Astrocyte (in vitro differentiated cells and primary cell): ENCODE results near the gene TGFB1. TPM values are rescaled to one million over a fixed set of nuclear protein-coding genes. Genes with fewer than 3 reads are reported as not detected.

ENCODE experiments used
- DNase-seq: peaks from one replicate; pipeline ENCODE4 v3.0.0-alpha.2; 2010; ENCODE audit warnings: low read depth
- FAIRE-seq: peaks from 2 replicates; lab custom pipeline; 2011; peaks lifted over from hg19 to GRCh38; lab: Jason Lieb, UNC
- H2AFZ ChIP-seq: 2 replicates; pipeline ENCODE4 v1.6.0; 2012; ENCODE audit warnings: low read depth, low read length, inconsistent platforms
- H3K27ac ChIP-seq: 2 replicates; pipeline ENCODE4 v1.5.1; 2011; ENCODE audit warnings: low read depth, low read length, inconsistent platforms
- H3K27me3 ChIP-seq: 2 replicates; pipeline ENCODE4 v1.6.0; 2011; ENCODE audit warnings: low read length, inconsistent platforms; ENCODE audit not compliant: insufficient read depth
- H3K36me3 ChIP-seq: 2 replicates; pipeline ENCODE4 v1.5.1; 2011; ENCODE audit warnings: low read length, inconsistent platforms; ENCODE audit not compliant: insufficient read depth
- H3K4me1 ChIP-seq: 2 replicates; pipeline ENCODE4 v1.5.1; 2011; ENCODE audit warnings: low read length, inconsistent platforms; ENCODE audit not compliant: insufficient read depth
- H3K4me2 ChIP-seq: 2 replicates; pipeline ENCODE4 v1.6.0; 2012; ENCODE audit warnings: low read length, inconsistent platforms
- H3K4me3 ChIP-seq: 2 replicates; pipeline ENCODE4 v1.5.1; 2011; ENCODE audit warnings: low read depth, mild to moderate bottlenecking, low read length, inconsistent platforms; ENCODE audit not compliant: insufficient read depth
- H3K79me2 ChIP-seq: 2 replicates; pipeline ENCODE4 v1.6.0; 2012; ENCODE audit warnings: mild to moderate bottlenecking, low read length, inconsistent platforms; ENCODE audit not compliant: insufficient read depth
- H3K9ac ChIP-seq: 2 replicates; pipeline ENCODE4 v1.6.0; 2012; ENCODE audit warnings: mild to moderate bottlenecking, low read length, inconsistent platforms
- H3K9me3 ChIP-seq: 2 replicates; pipeline ENCODE4 v1.5.1; 2012; ENCODE audit warnings: low read depth, mild to moderate bottlenecking, low read length, inconsistent platforms; ENCODE audit not compliant: insufficient read depth
- H4K20me1 ChIP-seq: 2 replicates; pipeline ENCODE4 v1.6.0; 2012; ENCODE audit warnings: low read length, inconsistent platforms; ENCODE audit not compliant: insufficient read depth
- H3K27ac Mint-ChIP-seq: one replicate; pipeline ENCODE4 v1.8.0; 2021; ENCODE audit warnings: mild to moderate bottlenecking, mixed read lengths; ENCODE audit not compliant: unreplicated experiment
- H3K27me3 Mint-ChIP-seq: one replicate; pipeline ENCODE4 v1.8.0; 2021; ENCODE audit warnings: low read depth, mixed read lengths; ENCODE audit not compliant: unreplicated experiment
- H3K36me3 Mint-ChIP-seq: one replicate; pipeline ENCODE4 v1.8.0; 2021; ENCODE audit warnings: low read depth, mixed read lengths; ENCODE audit not compliant: unreplicated experiment
- H3K4me1 Mint-ChIP-seq: one replicate; pipeline ENCODE4 v1.8.0; 2021; ENCODE audit warnings: low read depth, mixed read lengths; ENCODE audit not compliant: unreplicated experiment
- H3K4me3 Mint-ChIP-seq: one replicate; pipeline ENCODE4 v1.8.0; 2021; ENCODE audit warnings: mild to moderate bottlenecking, moderate library complexity, mixed read lengths; ENCODE audit not compliant: unreplicated experiment
- H3K9me3 Mint-ChIP-seq: one replicate; pipeline ENCODE4 v1.8.0; 2021; ENCODE audit warnings: mild to moderate bottlenecking, mixed read lengths; ENCODE audit not compliant: unreplicated experiment
- CTCF ChIP-seq: IDR thresholded peaks from 2 replicates; pipeline ENCODE4 v1.5.1; 2011; ENCODE audit warnings: low read depth, mild to moderate bottlenecking, inconsistent platforms, low read length, moderate library complexity; ENCODE audit not compliant: insufficient read depth
- EZH2 ChIP-seq: IDR thresholded peaks from 2 replicates; pipeline ENCODE4 v1.6.1; 2012; ENCODE audit warnings: mild to moderate bottlenecking, low read length, inconsistent platforms; ENCODE audit not compliant: insufficient read depth
- total RNA-seq: library from RNA; stranded (reverse); gene quantifications from 2 replicates; pipeline ENCODE4 v1.2.1, GENCODE V29; 2021

TGFB1 gene
- total RNA-seq, 1 donor from 2014 or later = 155 TPM

GRCh38 chr19:41399525-41399924 lies 45.8 kb upstream of the TGFB1 start:
- H3K79me2 ChIP-seq = peaks cover 19% of the 10 kb centered on the region
- H3K36me3 Mint-ChIP-seq = peaks cover 4% of the 10 kb centered on the region
- FAIRE-seq (no peak), DNase-seq (no peak)
- TF ChIP-seq CTCF (no peak), EZH2 (no peak)
- peaks cover 7% of the 10 kb centered on the region for H4K20me1 ChIP-seq
- H3K4me2 ChIP-seq = no peak overlapping the region
- no peak overlapping the region for H2AFZ ChIP-seq
- H3K36me3 ChIP-seq = no peaks in the 10 kb centered on the region
- H3K4me3 ChIP-seq = no peak overlapping the region
- H3K27ac ChIP-seq = no peak overlapping the region
- H3K9me3 ChIP-seq = no peaks in the 10 kb centered on the region
- H3K4me1 Mint-ChIP-seq = peaks cover 14% of the 10 kb centered on the region
- H3K27me3 Mint-ChIP-seq = no peaks in the 10 kb centered on the region
- H3K27ac Mint-ChIP-seq = no peak overlapping the region
- H3K27me3 ChIP-seq = no peaks in the 10 kb centered on the region
- H3K9me3 Mint-ChIP-seq = no peaks in the 10 kb centered on the region
- peak overlapping the region; percentile 96 for H3K4me3 Mint-ChIP-seq
- no peak overlapping the region for H3K9ac ChIP-seq
- peaks cover 15% of the 10 kb centered on the region for H3K4me1 ChIP-seq

DNA sequence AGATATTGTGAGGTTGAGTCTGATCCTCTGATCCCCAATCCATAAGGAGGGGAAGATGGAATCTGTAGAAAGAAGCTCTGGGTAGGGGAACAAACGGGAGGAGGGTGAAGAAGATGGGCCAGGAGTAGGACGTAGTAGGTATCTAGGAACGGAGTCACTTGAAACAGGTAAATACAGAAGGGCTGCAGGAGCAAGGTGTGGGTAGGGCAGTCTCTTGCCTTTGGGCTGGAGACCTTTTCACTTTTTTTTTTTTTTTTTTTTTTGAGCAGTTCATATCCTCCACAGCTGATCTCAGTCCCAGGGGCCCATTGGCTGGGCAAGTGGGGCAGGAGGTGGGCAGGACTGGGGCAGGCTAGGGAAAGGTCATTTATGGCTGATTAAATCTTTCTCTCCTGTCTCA lies 45.4 kb upstream of the TGFB1 start:
- H3K36me3 Mint-ChIP-seq = peaks cover 4% of the 10 kb centered on the region
- Histone ChIP-seq H3K4me1 (peaks cover 15% of the 10 kb centered on the region), H3K27ac (no peak overlapping the region), H3K4me2 (peak overlapping the region; percentile 97), H3K27me3 (no peaks in the 10 kb centered on the region), H2AFZ (no peak overlapping the region), H3K9ac (peak overlapping the region; percentile 99), H3K4me3 (no peak overlapping the region), H3K9me3 (no peaks in the 10 kb centered on the region), H3K36me3 (no peaks in the 10 kb centered on the region), H3K79me2 (peaks cover 19% of the 10 kb centered on the region), H4K20me1 (peaks cover 7% of the 10 kb centered on the region)
- peak overlapping the region; percentile 100 for H3K27ac Mint-ChIP-seq
- H3K4me3 Mint-ChIP-seq = peak overlapping the region; percentile 96
- H3K4me1 Mint-ChIP-seq = peaks cover 14% of the 10 kb centered on the region
- FAIRE-seq (no peak), DNase-seq (no peak)
- no peak for TF ChIP-seq CTCF
- TF ChIP-seq EZH2 = no peak
- H3K9me3 Mint-ChIP-seq = no peaks in the 10 kb centered on the region
- H3K27me3 Mint-ChIP-seq = no peaks in the 10 kb centered on the region

DNA sequence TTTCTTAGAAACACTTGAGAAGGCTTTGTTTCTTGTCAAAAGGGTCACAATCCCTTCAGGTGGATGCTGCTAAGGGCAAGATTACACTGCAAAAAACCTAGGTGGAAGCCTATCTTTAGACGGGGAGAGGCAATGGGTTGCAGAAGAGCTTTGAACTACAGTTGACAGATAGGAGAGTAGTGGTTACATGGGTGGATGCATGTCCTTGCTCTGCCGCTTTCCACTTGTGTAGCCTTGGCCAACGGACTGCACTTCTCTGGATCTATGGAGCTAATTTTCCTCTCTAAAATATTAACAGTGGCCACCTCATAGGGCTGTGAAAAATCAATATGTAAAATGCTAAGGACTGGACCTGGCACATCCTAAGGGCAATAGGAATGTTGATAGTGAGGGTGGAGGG lies 44.9 kb upstream of the TGFB1 start:
- FAIRE-seq = no peak
- H3K27me3 ChIP-seq = no peaks in the 10 kb centered on the region
- DNase-seq = no peak
- Mint-ChIP-seq H3K4me1 (peaks cover 14% of the 10 kb centered on the region), H3K27ac (peak overlapping the region; percentile 100), H3K27me3 (no peaks in the 10 kb centered on the region), H3K9me3 (no peaks in the 10 kb centered on the region), H3K4me3 (peak overlapping the region; percentile 96), H3K36me3 (peaks cover 4% of the 10 kb centered on the region)
- H3K36me3 ChIP-seq = no peaks in the 10 kb centered on the region
- peak overlapping the region; percentile 97 for H3K4me2 ChIP-seq
- H2AFZ ChIP-seq = no peak overlapping the region
- peak overlapping the region; percentile 99 for H3K9ac ChIP-seq
- no peak overlapping the region for H3K27ac ChIP-seq
- no peaks in the 10 kb centered on the region for H3K9me3 ChIP-seq
- H3K4me3 ChIP-seq = peak overlapping the region; percentile 98
- peaks cover 15% of the 10 kb centered on the region for H3K4me1 ChIP-seq
- TF ChIP-seq EZH2 = no peak
- no peak for TF ChIP-seq CTCF
- H4K20me1 ChIP-seq = peaks cover 7% of the 10 kb centered on the region
- peaks cover 19% of the 10 kb centered on the region for H3K79me2 ChIP-seq
